Epithelial cell of esophagus (primary cell): ENCODE measurements around the gene FAM114A1.
"Not testable (repeated sequence)": the region's sequence is repeated elsewhere in the genome, so short reads cannot be mapped to it uniquely, and the experiment has no call there.

ENCODE experiments used
- DNase-seq: peaks from one replicate; pipeline ENCODE4 v3.0.0; 2010; ENCODE audit warnings: low read depth
- H3K4me3 ChIP-seq: 2 replicates; pipeline ENCODE4 v1.5.1; 2011; ENCODE audit warnings: mild to moderate bottlenecking, low read length, control low read depth
- CTCF ChIP-seq: IDR thresholded peaks from 2 replicates; pipeline ENCODE4 v1.5.1; 2011; ENCODE audit warnings: low read depth, mild to moderate bottlenecking, low read length, control low read depth, inconsistent platforms; ENCODE audit not compliant: insufficient read depth; ENCODE audit errors: missing control alignments

The FAM114A1 gene

DNA sequence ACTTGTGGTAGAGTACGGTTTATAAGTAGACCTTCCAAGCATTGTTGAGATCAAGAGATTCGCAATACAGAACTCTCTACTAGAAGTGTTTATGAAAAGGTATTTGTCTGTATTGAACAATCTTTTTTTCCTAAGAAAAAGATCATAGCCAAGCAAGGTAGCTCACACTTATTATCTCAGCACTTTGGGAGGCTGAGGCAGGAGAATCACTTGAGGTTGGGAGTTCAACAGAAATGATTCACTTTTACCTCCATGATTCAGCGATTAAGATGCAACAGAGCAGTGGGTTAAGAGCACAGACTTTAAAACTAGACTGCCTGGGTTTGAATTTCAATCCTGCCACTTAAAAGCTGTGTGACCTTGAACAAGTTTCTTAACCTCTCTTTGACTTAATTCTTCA is 90.3 kb downstream of the FAM114A1 start:
- DNase-seq: peak; percentile 8

DNA sequence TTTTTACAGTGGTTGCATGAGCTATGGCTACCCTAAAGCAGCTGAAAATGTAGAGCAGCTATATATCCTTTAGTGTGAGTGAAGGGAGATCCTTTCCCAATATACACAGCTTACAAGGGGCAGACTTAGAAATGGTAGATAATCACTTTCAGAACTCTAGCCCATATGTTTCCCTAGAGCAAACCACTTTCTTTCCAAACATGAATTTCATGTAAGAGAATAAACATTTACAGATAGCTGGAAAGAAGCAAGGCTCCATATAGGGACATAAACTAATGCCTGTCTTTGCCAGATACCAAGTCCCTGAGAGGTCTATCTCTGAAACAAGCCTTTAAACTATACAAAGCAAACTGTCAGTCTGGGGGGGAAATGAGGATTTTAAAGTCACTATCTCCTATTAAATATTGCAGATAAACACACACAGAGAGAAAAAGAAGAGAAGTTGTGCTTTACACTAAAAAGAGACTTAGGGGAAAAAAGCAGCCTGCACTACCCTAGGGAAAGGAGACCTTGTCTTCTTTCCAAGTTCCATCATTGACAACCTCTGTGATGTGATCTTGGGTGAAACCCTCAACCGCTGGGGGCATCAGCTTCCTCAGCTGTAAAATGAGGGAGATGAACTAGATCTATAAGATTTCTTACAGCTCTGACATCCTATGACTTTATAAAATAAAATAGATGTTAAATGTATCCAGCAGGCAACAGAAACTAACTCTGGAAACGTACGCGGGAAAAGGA is 91.0 kb downstream of the FAM114A1 start:
- TF ChIP-seq CTCF: no peak
- DNase-seq: no peak
- no peak overlapping the region for H3K4me3 ChIP-seq

More for the DNA sequence above, 90.3 kb downstream of the FAM114A1 start:
- no peak for TF ChIP-seq CTCF
- no peak overlapping the region for H3K4me3 ChIP-seq

GRCh38 chr4:38959248-38959647 is 91.6 kb downstream of the FAM114A1 start:
- not testable (repeated sequence) for H3K4me3 ChIP-seq, DNase-seq

GRCh38 chr4:38964942-38965775 is 97.6 kb downstream of the FAM114A1 start:
- TF ChIP-seq CTCF: no peak
- peak; percentile 17 for DNase-seq
- H3K4me3 ChIP-seq: no peak overlapping the region

GRCh38 chr4:38965866-38966265 is 98.3 kb downstream of the FAM114A1 start:
- no peak for TF ChIP-seq CTCF
- DNase-seq: no peak
- H3K4me3 ChIP-seq: no peak overlapping the region

DNA sequence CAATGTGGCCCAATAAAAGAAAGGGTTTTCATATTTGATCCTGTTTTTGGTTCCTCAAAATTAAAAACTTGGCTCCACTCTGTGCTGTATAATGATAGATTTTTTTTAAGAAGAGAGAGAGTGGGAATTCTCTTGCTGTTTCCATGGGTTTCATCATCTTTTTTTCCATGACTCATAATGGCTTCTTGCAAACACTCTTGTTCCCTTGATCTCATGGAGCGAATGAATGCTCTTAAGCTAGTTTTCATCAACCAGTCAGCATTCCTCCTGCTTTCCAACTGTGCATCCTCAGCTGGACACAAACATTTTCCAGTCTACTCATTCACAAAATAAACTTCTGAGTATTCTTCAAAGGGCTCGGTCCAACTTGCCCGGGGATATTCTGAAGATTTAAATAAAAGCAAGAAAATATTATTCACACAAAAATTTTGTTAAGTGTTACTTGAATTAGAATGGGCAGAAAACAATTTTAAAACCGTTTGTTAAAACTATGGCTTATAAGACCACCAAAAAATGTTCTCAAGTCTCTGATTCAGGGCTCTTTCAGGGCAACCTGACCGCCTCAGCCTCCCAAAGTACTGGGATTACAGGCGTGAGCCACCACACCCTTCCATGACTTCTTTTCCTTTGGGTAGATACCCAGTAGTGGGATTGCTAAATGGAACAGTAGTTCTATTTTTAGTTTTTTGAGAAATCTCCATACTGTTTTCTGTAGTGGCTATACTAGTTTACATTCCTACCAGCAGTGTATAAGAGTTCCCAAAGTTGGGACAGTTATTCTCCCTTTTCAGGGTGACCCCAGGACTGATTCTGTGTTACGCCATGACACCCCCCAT is 99.9 kb downstream of the FAM114A1 start:
- no peak for TF ChIP-seq CTCF
- peak; percentile 76 for DNase-seq
- H3K4me3 ChIP-seq: no peak overlapping the region

GRCh38 chr4:38968668-38969067 is 101.1 kb downstream of the FAM114A1 start:
- no peak overlapping the region for H3K4me3 ChIP-seq
- no peak for TF ChIP-seq CTCF
- DNase-seq: no peak
